ENCODE results near the gene COX8A.
"Not testable (repeated sequence)": the region's sequence is repeated elsewhere in the genome, so short reads cannot be mapped to it uniquely, and the experiment has no call there.

COX8A gene

GRCh38 chr11:63970902-63971301, 3.5 kb upstream of the COX8A start:
- no peak overlapping the region for H2AFZ ChIP-seq (ENCODE audit: low read length, unreplicated experiment)
- no peak overlapping the region for H3K4me3 ChIP-seq (ENCODE audit: low read depth, low read length)
- H3K36me3 ChIP-seq (ENCODE audit: insufficient read depth, low read length), result no peaks in the 10 kb centered on the region
- no peaks in the 10 kb centered on the region for H3K27me3 ChIP-seq (ENCODE audit: insufficient read depth, low read length)
- peaks cover 2% of the 10 kb centered on the region for H3K4me1 ChIP-seq (ENCODE audit: control insufficient read depth, insufficient read depth, low read length, unreplicated experiment)
- no peak overlapping the region for H3K27ac ChIP-seq (ENCODE audit: low read depth, low read length)
- peaks cover 15% of the 10 kb centered on the region for H3K79me2 ChIP-seq (ENCODE audit: control insufficient read depth, insufficient read depth, low read length, unreplicated experiment)

- H2AFZ ChIP-seq (ENCODE audit: low read length, unreplicated experiment), result peak overlapping the region; percentile 69
- H3K4me3 ChIP-seq (ENCODE audit: low read depth, low read length), result peak overlapping the region; percentile 99; the same call in 1 of the 2 replicates
Observed at GRCh38 chr11:63973912-63974258, 535 bp upstream of the COX8A start.

GRCh38 chr11:63978551-63979239, 4.3 kb downstream of the COX8A start:
- Histone ChIP-seq H3K79me2 (ENCODE audit: control insufficient read depth, insufficient read depth, low read length, unreplicated experiment) (peaks cover 47% of the 10 kb centered on the region), H2AFZ (ENCODE audit: low read length, unreplicated experiment) (no peak overlapping the region), H3K4me1 (ENCODE audit: control insufficient read depth, insufficient read depth, low read length, unreplicated experiment) (peaks cover 20% of the 10 kb centered on the region), H3K27ac (ENCODE audit: low read depth, low read length) (no peak overlapping the region), H3K27me3 (ENCODE audit: insufficient read depth, low read length) (no peaks in the 10 kb centered on the region), H3K4me3 (ENCODE audit: low read depth, low read length) (no peak overlapping the region), H3K36me3 (ENCODE audit: insufficient read depth, low read length) (no peaks in the 10 kb centered on the region)

More at GRCh38 chr11:63973912-63974258, 535 bp upstream of the COX8A start:
- peak overlapping the region; percentile 42; the same call in 1 of the 2 replicates for H3K27ac ChIP-seq (ENCODE audit: low read depth, low read length)
- H3K36me3 ChIP-seq (ENCODE audit: insufficient read depth, low read length); H3K27me3 ChIP-seq (ENCODE audit: insufficient read depth, low read length): not testable (repeated sequence)
- peaks cover 11% of the 10 kb centered on the region for H3K4me1 ChIP-seq (ENCODE audit: control insufficient read depth, insufficient read depth, low read length, unreplicated experiment)
- peaks cover 37% of the 10 kb centered on the region for H3K79me2 ChIP-seq (ENCODE audit: control insufficient read depth, insufficient read depth, low read length, unreplicated experiment)

GRCh38 chr11:63979426-63979825, 5.0 kb downstream of the COX8A start:
- peaks cover 20% of the 10 kb centered on the region for H3K4me1 ChIP-seq (ENCODE audit: control insufficient read depth, insufficient read depth, low read length, unreplicated experiment)
- H3K27ac ChIP-seq (ENCODE audit: low read depth, low read length), result no peak overlapping the region
- H3K4me3 ChIP-seq (ENCODE audit: low read depth, low read length), result no peak overlapping the region
- H2AFZ ChIP-seq (ENCODE audit: low read length, unreplicated experiment), result no peak overlapping the region
- H3K36me3 ChIP-seq (ENCODE audit: insufficient read depth, low read length), result no peaks in the 10 kb centered on the region
- no peaks in the 10 kb centered on the region for H3K27me3 ChIP-seq (ENCODE audit: insufficient read depth, low read length)
- H3K79me2 ChIP-seq (ENCODE audit: control insufficient read depth, insufficient read depth, low read length, unreplicated experiment), result peaks cover 46% of the 10 kb centered on the region

DNA sequence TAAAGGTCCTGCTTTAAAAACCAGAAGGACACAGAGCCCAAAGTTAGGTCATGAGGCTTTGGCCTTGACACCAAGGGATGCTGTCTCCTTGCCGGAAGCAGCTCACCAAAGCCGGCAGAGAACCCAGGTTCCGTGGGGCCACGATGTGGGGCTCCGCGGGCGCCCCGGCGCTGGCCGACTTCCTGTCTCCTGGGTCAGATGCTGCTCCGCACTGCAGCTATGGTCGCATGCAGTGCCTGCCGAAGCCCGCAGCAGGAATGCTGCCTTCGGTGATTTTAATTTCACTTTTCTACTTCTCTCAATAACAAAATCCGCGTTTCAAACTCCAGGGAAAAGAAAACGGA, 11.4 kb downstream of the COX8A start:
- H3K27me3 ChIP-seq (ENCODE audit: insufficient read depth, low read length), result no peaks in the 10 kb centered on the region
- H2AFZ ChIP-seq (ENCODE audit: low read length, unreplicated experiment), result peak overlapping the region; percentile 83
- peaks cover 28% of the 10 kb centered on the region for H3K79me2 ChIP-seq (ENCODE audit: control insufficient read depth, insufficient read depth, low read length, unreplicated experiment)
- H3K4me1 ChIP-seq (ENCODE audit: control insufficient read depth, insufficient read depth, low read length, unreplicated experiment), result peaks cover 16% of the 10 kb centered on the region
- H3K27ac ChIP-seq (ENCODE audit: low read depth, low read length), result peak overlapping the region; percentile 65
- H3K4me3 ChIP-seq (ENCODE audit: low read depth, low read length), result peak overlapping the region; percentile 80
- H3K36me3 ChIP-seq (ENCODE audit: insufficient read depth, low read length), result peaks cover 6% of the 10 kb centered on the region; the same call in 1 of the 2 replicates

DNA sequence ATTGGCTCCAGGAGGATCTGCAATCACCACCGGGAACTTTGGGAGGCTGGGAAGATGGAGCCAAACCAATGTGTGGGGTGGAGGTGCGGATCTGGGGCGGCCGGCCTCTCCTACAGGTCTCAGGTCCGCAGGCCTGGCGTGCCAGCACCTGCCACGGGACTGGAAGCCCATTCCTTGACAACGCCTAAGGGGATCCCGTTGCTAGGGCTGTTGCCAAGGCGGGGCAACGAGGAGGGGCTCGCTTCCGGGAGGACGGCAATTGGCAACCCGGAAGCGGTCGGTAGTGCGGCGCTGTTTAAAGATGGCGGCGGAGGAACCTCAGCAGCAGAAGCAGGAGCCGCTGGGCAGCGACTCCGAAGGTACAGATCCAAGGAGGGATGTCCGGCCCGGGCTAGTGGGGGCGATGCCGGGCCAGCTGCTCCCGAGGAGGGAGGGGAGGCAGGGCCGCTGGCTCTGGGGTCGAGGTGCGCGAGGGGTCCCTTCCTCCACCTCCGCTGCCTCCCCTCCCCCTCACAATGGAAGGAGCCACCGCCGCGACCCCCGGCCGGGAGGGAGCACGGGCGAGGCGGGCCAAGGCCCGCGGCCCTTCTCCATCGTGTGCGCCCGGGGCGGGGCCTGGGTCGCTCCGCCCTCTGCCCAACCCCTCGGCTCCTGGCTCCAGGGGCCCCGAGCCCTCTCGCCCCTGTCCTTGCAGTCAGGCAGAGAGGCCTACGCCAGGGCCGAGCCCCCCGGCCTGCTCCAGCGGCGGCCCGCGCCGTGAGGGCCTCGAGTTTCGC, 11.9 kb downstream of the COX8A start, which contains the start of gene OTUB1:
Gene OTUB1 (plus strand): TSS at position 283 of the 776 bp plus-strand sequence. CDS start 19 bp downstream, at position 302.
- Histone ChIP-seq H3K27ac (ENCODE audit: low read depth, low read length) (peak within 1 kb of the TSS; percentile 65), H3K27me3 (ENCODE audit: insufficient read depth, low read length) (no peaks in the 10 kb centered on the region), H3K79me2 (ENCODE audit: control insufficient read depth, insufficient read depth, low read length, unreplicated experiment) (peaks cover 29% of the 10 kb centered on the region), H3K4me1 (ENCODE audit: control insufficient read depth, insufficient read depth, low read length, unreplicated experiment) (peaks cover 16% of the 10 kb centered on the region), H3K4me3 (ENCODE audit: low read depth, low read length) (peak within 1 kb of the TSS; percentile 80), H2AFZ (ENCODE audit: low read length, unreplicated experiment) (peak within 1 kb of the TSS; percentile 83), H3K36me3 (ENCODE audit: insufficient read depth, low read length) (peaks cover 11% of the 10 kb centered on the region; the same call in 1 of the 2 replicates)

DNA sequence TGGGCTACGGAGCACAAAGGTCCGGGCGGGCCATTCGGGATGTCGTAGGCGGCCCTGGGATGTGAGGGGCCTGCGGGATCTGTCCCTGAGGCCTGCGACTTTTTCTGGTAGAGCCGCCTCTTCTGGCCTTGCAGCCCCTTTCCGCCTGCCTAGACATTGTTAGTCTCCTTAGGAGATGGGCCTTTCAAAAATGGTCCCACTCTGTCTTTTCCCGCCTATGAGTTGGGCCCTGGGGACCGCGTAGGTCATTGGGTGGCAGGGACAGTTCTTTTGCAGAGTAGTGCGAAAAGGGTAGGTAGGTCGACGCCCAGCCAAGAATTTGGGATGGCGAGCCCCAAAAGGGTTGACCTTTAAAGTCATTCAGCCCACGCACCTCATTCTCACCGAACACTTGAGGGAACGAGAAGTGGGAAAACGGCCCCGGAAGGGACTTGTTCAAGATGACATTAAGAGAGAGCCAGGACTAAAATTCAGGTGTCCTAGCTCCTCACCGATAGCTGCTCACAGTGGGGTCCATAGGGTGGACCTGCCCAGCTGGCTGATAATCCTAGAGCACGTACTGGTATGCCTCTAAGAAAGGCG, 12.6 kb downstream of the COX8A start:
- Histone ChIP-seq H3K4me3 (ENCODE audit: low read depth, low read length) (peak overlapping the region; percentile 80), H3K27ac (ENCODE audit: low read depth, low read length) (peak overlapping the region; percentile 65; the same call in 1 of the 2 replicates), H3K79me2 (ENCODE audit: control insufficient read depth, insufficient read depth, low read length, unreplicated experiment) (peaks cover 29% of the 10 kb centered on the region), H3K4me1 (ENCODE audit: control insufficient read depth, insufficient read depth, low read length, unreplicated experiment) (peaks cover 16% of the 10 kb centered on the region), H3K36me3 (ENCODE audit: insufficient read depth, low read length) (peaks cover 12% of the 10 kb centered on the region; the same call in 1 of the 2 replicates), H2AFZ (ENCODE audit: low read length, unreplicated experiment) (no peak overlapping the region), H3K27me3 (ENCODE audit: insufficient read depth, low read length) (no peaks in the 10 kb centered on the region)

- Histone ChIP-seq H3K4me1 (ENCODE audit: control insufficient read depth, insufficient read depth, low read length, unreplicated experiment) (peaks cover 7% of the 10 kb centered on the region), H3K4me3 (ENCODE audit: low read depth, low read length) (no peak overlapping the region), H3K27ac (ENCODE audit: low read depth, low read length) (no peak overlapping the region), H3K79me2 (ENCODE audit: control insufficient read depth, insufficient read depth, low read length, unreplicated experiment) (peaks cover 23% of the 10 kb centered on the region), H2AFZ (ENCODE audit: low read length, unreplicated experiment) (no peak overlapping the region), H3K27me3 (ENCODE audit: insufficient read depth, low read length) (no peaks in the 10 kb centered on the region), H3K36me3 (ENCODE audit: insufficient read depth, low read length) (peaks cover 12% of the 10 kb centered on the region; the same call in 1 of the 2 replicates)
Observed at GRCh38 chr11:63991558-63991957, 17.1 kb downstream of the COX8A start.

GRCh38 chr11:63993100-63993499, 18.7 kb downstream of the COX8A start:
- peaks cover 8% of the 10 kb centered on the region for H3K79me2 ChIP-seq (ENCODE audit: control insufficient read depth, insufficient read depth, low read length, unreplicated experiment)
- H3K4me3 ChIP-seq (ENCODE audit: low read depth, low read length), result no peak overlapping the region
- H3K27me3 ChIP-seq (ENCODE audit: insufficient read depth, low read length), result no peaks in the 10 kb centered on the region
- H2AFZ ChIP-seq (ENCODE audit: low read length, unreplicated experiment), result no peak overlapping the region
- H3K36me3 ChIP-seq (ENCODE audit: insufficient read depth, low read length), result peaks cover 12% of the 10 kb centered on the region; the same call in 1 of the 2 replicates
- no peaks in the 10 kb centered on the region for H3K4me1 ChIP-seq (ENCODE audit: control insufficient read depth, insufficient read depth, low read length, unreplicated experiment)
- no peak overlapping the region for H3K27ac ChIP-seq (ENCODE audit: low read depth, low read length)

DNA sequence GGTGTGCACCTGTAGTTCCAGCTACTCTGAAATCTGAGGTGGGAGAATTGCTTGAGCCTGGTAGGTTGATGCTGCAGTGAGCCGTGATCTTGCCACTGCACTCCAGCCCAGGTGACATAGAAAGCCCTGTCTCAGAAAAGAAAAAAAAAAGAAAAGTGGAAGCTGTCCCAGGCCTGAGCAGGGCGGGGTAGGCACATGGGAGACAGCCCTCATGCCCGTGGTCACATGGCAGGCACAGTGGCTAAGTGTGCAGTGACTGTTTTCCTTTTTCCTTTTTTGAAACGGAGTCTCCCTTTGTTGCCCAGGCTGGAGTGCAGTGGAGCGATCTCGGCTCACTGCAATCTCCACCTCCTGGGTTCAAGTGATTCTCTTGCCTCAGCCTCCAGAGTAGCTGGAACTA, 19.6 kb downstream of the COX8A start:
- no peaks in the 10 kb centered on the region for H3K4me1 ChIP-seq (ENCODE audit: control insufficient read depth, insufficient read depth, low read length, unreplicated experiment)
- peaks cover 6% of the 10 kb centered on the region; the same call in 1 of the 2 replicates for H3K36me3 ChIP-seq (ENCODE audit: insufficient read depth, low read length)
- H3K79me2 ChIP-seq (ENCODE audit: control insufficient read depth, insufficient read depth, low read length, unreplicated experiment), result peaks cover 2% of the 10 kb centered on the region
- H3K27me3 ChIP-seq (ENCODE audit: insufficient read depth, low read length), result no peaks in the 10 kb centered on the region
- no peak overlapping the region for H3K4me3 ChIP-seq (ENCODE audit: low read depth, low read length)
- no peak overlapping the region for H3K27ac ChIP-seq (ENCODE audit: low read depth, low read length)
- H2AFZ ChIP-seq (ENCODE audit: low read length, unreplicated experiment), result no peak overlapping the region
